GM21825 (cell line): ENCODE results near the gene E4F1.

Source experiments
- ATAC-seq: cut with Tn5 transposase; IDR thresholded peaks from one replicate; pipeline ENCODE4 v1.9.1; 2021; ENCODE audit warnings: mild to moderate bottlenecking, moderate library complexity; ENCODE audit not compliant: unreplicated experiment

Gene E4F1

GRCh38 chr16:2228161-2228824 lies 4.9 kb downstream of the E4F1 start:
- no peak for ATAC-seq

GRCh38 chr16:2229091-2229490 lies 5.7 kb downstream of the E4F1 start:
- ATAC-seq = no peak

- no peak for ATAC-seq
Measured at GRCh38 chr16:2229632-2230250, 6.3 kb downstream of the E4F1 start.

GRCh38 chr16:2230376-2230775 lies 7.0 kb downstream of the E4F1 start:
- ATAC-seq = no peak

- no peak for ATAC-seq
Measured at GRCh38 chr16:2231016-2231931, 7.9 kb downstream of the E4F1 start.

- no peak for ATAC-seq
Measured at GRCh38 chr16:2232094-2232990, 9.0 kb downstream of the E4F1 start.

GRCh38 chr16:2233046-2233775 lies 9.8 kb downstream of the E4F1 start:
- no peak for ATAC-seq

- ATAC-seq = no peak
Measured at GRCh38 chr16:2233872-2234812, 10.8 kb downstream of the E4F1 start.

GRCh38 chr16:2234813-2235170 lies 11.4 kb downstream of the E4F1 start:
- ATAC-seq = no peak

GRCh38 chr16:2235234-2235651 lies 11.9 kb downstream of the E4F1 start:
- ATAC-seq = no peak

GRCh38 chr16:2235695-2236336 lies 12.4 kb downstream of the E4F1 start:
- ATAC-seq = no peak

- ATAC-seq = no peak
Measured at GRCh38 chr16:2236337-2237101, 13.1 kb downstream of the E4F1 start, which contains the start of gene DNASE1L2. Gene DNASE1L2 (plus strand): TSS chr16:2236444. CDS start chr16:2236817, 373 bp downstream.

- ATAC-seq = no peak
Measured at GRCh38 chr16:2237102-2237482, 13.7 kb downstream of the E4F1 start.

- no peak for ATAC-seq
Measured at GRCh38 chr16:2237493-2238149, 14.2 kb downstream of the E4F1 start.

GRCh38 chr16:2238150-2238837 lies 14.9 kb downstream of the E4F1 start:
- ATAC-seq = no peak

- no peak for ATAC-seq
Measured at GRCh38 chr16:2238838-2239675, 15.7 kb downstream of the E4F1 start.
